Right lobe of liver (tissue), 6 donors: Measurements from ENCODE around the gene OSM. TPM values are rescaled to one million over a fixed set of nuclear protein-coding genes. Genes with fewer than 3 reads are reported as not detected.

Source experiments
- ATAC-seq, 4 donors: fragments of 200-7000 bp; cut with Tn5 transposase; one replicate each; pipeline ENCODE4 v1.9.1; 2020; ENCODE audit warnings: mild to moderate bottlenecking in 4 of 4, moderate library complexity in 4 of 4
- DNase-seq, 3 donors: peaks; one replicate each; pipeline ENCODE4 v3.0.0-alpha.2; 2020
- H3K27ac ChIP-seq, 3 donors: fragments of 200-600 bp; one replicate each; pipeline ENCODE4 v1.8.0; 2022
- H3K27me3 ChIP-seq, 2 donors: fragments of 200-600 bp; one replicate each; pipeline ENCODE4 v1.8.0; 2022
- H3K36me3 ChIP-seq, 4 donors: fragments of 200-600 bp; sonication (generic) in 1 of 4; one replicate each; pipeline versions ENCODE4 v1.5.1 to v1.8.0; 2017 to 2022; ENCODE audit warnings: control low read depth in 1 of 4
- H3K4me1 ChIP-seq, 4 donors: fragments of 200-600 bp; sonication (generic) in 1 of 4; one replicate each; pipeline versions ENCODE4 v1.5.1 to v1.8.0; 2017 to 2022; ENCODE audit warnings: control low read depth in 1 of 4
- H3K4me3 ChIP-seq, 3 donors: fragments of 200-600 bp; one replicate each; pipeline ENCODE4 v1.8.0; 2022
- H3K9me3 ChIP-seq, 4 donors: fragments of 200-600 bp; sonication (generic) in 1 of 4; one replicate each; pipeline versions ENCODE4 v1.5.1 to v1.8.0; 2017 to 2022; ENCODE audit warnings: control low read depth in 1 of 4
- POLR2A ChIP-seq: fragments of 450-650 bp; IDR thresholded peaks from one replicate; pipeline ENCODE4 v1.6.1; 2017; ENCODE audit warnings: antibody characterized with exemption, mild to moderate bottlenecking
- WGBS: methylation state at CpG from one replicate; pipeline ENCODE4 v1.1.6; 2018; ENCODE audit warnings: low coverage, low lambda C conversion rate; ENCODE audit not compliant: insufficient coverage; ENCODE audit errors: missing lambda C conversion rate; 5-methylcytosine and 5-hydroxymethylcytosine counted together
- intact Hi-C, 2 donors: fragments of 100-400 bp; cut with DNase I; formaldehyde crosslinking; loops; one replicate each; pipeline versions ENCODE4 v1.11.2 to v1.14.1; 2022
- long read RNA-seq: library from polyadenylated mRNA; unstranded; transcript quantifications from one replicate; pipeline ENCODE4 v2.0.0, GENCODE V29; 2019
- total RNA-seq, 6 experiments: library from RNA; depleted of rRNA in 2 of 6; stranded (reverse); fragments of >200 nt in 2 of 6; fragmentation: NEBNext Ultra II Directional in 3 of 6; extraction: Animal tissue kit (Norgen Biotek cat#: 25700) in 3 of 6; gene quantifications; one replicate each; pipeline versions ENCODE4 v1.1.0 to v1.2.4, GENCODE V29; 2016 to 2023
- TF ChIP-seq, protein P1 (sequence below), 4 donors: fragments of 200-600 bp in 3 of 4; fragments of 450-650 bp in 1 of 4; IDR thresholded peaks; one replicate each; pipeline versions ENCODE4 v1.5.1 to v1.8.0; 2016 to 2022; ENCODE audit warnings: antibody characterized with exemption in 4 of 4, mild to moderate bottlenecking in 2 of 4
- donor health status: DM: no; HTN: yes; CAD: no.
- donor health status: DM: no; HTN: no; CAD: no.
- donor health status: DM: no; HTN: no; CAD: no.
- donor health status: DM: no; HTN: yes; CAD: no.
- donor health status: DM: no; HTN: yes; CAD: no.

OSM gene
- total RNA-seq: under 1 TPM in 4 of 6 experiments, not detected in 2; 0.10 to 0.75 (median 0.19) TPM
- long read RNA-seq: 0 reads

DNA sequence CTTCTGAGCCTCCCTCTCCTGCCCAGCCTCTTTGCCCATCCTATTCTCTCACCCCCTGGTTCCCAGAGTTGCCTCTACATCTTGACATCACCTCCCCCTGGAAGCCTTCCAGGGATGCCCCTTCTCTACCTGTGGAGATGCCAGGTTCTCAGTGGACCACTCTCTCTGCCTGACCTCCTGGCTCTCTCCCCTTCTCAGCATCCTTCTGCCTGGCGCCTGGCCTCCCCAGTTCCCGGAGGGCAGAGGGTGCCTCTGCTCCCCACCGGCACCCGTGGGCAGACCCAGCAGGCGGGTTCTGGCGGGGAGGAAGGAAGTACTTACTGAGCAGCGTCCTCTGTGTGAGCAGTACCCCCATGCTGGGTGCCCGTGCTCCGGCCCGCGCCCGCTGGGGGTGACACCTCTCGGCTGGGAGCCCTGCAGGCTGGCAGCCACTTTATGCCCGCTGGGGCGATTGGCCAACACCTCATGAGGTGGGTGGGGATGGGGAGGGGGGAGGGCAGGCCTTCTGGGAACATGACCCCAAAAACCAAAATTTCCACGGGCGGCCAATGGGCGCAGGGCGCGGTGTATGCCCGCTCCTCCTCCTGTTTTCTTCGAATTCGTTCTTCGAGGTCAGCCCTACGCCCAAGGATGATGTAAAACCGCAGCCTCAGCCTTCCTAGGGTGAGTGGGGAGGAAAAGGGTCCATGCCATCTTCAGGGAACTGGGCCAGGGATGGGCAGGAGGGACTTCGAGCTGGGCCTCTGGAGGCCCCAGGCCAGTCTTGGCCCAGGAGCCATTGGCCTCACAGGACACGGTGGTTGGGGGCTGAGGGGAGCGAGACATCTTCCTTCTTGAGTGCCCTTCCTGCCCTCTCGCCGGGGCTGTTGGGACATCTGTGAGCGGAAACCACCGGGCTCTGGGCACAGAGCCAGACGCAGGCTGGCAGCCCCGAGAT is at the start of gene OSM:
Gene OSM, minus strand, starts transcription at position 407 of the 937 bp plus-strand sequence. Its CDS starts 52 bp downstream, at position 355.
- TF ChIP-seq POLR2A: no peak
- TF ChIP-seq, protein P1, sequence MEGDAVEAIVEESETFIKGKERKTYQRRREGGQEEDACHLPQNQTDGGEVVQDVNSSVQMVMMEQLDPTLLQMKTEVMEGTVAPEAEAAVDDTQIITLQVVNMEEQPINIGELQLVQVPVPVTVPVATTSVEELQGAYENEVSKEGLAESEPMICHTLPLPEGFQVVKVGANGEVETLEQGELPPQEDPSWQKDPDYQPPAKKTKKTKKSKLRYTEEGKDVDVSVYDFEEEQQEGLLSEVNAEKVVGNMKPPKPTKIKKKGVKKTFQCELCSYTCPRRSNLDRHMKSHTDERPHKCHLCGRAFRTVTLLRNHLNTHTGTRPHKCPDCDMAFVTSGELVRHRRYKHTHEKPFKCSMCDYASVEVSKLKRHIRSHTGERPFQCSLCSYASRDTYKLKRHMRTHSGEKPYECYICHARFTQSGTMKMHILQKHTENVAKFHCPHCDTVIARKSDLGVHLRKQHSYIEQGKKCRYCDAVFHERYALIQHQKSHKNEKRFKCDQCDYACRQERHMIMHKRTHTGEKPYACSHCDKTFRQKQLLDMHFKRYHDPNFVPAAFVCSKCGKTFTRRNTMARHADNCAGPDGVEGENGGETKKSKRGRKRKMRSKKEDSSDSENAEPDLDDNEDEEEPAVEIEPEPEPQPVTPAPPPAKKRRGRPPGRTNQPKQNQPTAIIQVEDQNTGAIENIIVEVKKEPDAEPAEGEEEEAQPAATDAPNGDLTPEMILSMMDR (IDR thresholded peaks at IDR 0.05): no peak
- no peaks in the 10 kb centered on the region for H3K4me1 ChIP-seq
- 53% methylated on average over 6 of the region's 35 CpGs for WGBS
- no peaks in the 10 kb centered on the region for H3K27me3 ChIP-seq
- H3K27ac ChIP-seq: peak within 1 kb of the TSS; percentile 44 to 65 (median 59)
- intact Hi-C loops: loop anchor here (5.0 to 10.0 kb wide), 2 partner anchors 116 to 118 kb away; partner anchors contain the start of gene RNF215 (in 1 of the 2)
- DNase-seq: peak; percentile 73 to 83 (median 74)
- H3K9me3 ChIP-seq: no peaks in the 10 kb centered on the region
- no peaks in the 10 kb centered on the region for H3K36me3 ChIP-seq
- ATAC-seq: peak; percentile 13 to 25 (median 18)
- peak within 1 kb of the TSS; percentile 21 to 37 (median 27) for H3K4me3 ChIP-seq

DNA sequence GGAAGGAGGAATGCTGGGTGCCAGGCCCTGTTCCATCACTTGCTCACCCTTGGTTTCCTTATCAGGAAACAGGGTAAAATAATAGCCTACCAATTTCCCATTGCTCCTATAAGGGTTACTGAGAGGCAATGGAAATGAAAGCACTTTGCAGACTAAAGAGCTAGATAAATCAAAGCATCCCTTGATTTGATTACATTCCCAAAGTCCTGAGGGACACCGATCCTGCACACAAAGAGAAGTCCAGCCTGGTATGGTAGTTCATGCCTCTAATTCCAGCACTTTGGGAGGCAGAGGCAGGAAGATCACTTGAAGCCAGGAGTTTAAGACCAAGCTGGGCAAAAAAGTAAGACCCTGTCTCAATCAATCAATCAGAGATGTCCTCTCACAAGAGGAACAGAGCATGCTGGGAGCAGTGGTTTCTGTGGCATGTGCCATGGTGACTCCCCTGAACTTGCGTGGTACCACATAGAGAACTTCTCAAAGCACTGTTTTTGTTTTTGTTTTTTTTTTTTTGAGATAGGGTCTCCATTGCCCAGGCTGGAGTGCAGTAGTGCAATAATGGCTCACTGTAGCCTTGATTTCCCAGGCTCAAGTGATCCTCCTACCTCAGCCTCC is 49.4 kb upstream of the OSM start:
- intact Hi-C loops: no loop called here
- 61% methylated on average over 2 of the region's 2 CpGs for WGBS
- Histone ChIP-seq H3K36me3 (no peaks in the 10 kb centered on the region), H3K27ac (peak overlapping the region; percentile 44 to 94 (median 91)), H3K4me3 (no peak overlapping the region), H3K4me1 (peaks cover 0 to 76% (median 25%) of the 10 kb centered on the region in 4 donors), H3K27me3 (no peaks in the 10 kb centered on the region), H3K9me3 (no peaks in the 10 kb centered on the region)
- TF ChIP-seq POLR2A: no peak
- TF ChIP-seq, protein P1 (IDR thresholded peaks at IDR 0.05): no peak
- ATAC-seq: no peak
- DNase-seq: no peak

DNA sequence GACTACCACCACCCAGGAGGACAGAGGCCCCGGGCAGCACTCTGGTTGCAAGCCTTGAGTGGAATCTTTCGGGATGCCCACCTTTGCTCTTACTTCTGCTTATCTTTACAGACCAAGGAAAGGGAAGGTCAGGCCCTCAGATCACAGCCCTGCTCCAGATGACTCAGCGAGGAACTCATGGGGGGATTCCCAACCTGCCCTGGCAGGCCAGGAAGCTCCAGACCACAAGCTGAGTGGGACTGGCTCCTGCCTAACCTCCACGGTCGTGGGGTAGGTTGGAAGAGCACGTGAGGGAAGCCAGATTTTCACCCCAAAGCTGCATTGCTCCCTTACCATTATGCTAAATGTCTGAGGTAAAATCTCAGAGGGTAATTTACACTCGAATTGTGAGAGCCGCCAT is 48.3 kb upstream of the OSM start:
- no peak for DNase-seq
- intact Hi-C loops: no loop called here
- ATAC-seq: no peak
- no peak overlapping the region for H3K27ac ChIP-seq
- H3K36me3 ChIP-seq: no peaks in the 10 kb centered on the region
- H3K27me3 ChIP-seq: no peaks in the 10 kb centered on the region
- TF ChIP-seq, protein P1 (IDR thresholded peaks at IDR 0.05): no peak
- no peak for TF ChIP-seq POLR2A
- no peaks in the 10 kb centered on the region for H3K9me3 ChIP-seq
- no peak overlapping the region for H3K4me3 ChIP-seq
- WGBS: 51% methylated on average over 3 of the region's 8 CpGs
- H3K4me1 ChIP-seq: peaks cover 2 to 76% (median 31%) of the 10 kb centered on the region in 4 donors

DNA sequence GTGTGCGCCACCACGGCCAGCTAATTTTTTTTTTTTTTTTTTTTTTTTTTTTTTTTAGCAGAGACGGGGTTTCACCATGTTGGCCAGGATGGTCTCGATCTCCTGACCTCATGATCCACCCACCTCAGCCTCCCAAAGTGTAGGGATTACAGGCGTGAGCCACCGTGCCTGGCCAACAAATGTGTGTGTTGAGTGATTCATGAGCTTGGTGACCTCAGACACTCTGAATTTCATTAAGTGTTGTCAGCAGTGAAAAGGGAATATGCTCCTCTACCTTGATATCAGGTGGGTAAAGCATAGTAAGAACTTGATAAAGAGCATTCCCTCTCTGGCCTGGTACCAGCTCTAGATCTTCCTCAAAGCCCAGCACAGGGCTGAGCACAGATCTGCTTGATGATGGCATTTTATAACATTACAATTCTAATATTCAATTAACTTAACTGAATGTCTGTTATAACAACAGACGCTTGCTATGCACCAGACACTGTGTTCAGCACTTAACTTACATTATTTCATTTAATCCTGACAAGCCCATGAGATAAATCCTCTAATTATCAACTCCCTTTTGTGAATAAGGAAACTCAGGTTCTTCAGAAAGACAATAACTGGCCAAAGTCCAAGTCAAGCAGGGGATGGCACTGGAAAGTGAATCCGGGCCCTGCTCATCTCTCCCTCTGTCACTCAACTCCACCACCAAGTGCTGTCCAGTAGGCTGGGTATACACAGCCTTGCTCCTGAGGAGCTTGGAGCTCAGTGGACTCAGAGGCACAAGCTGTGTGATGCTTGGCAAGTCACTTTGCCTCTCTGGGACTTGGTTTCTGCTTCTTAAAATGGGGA is 47.1 kb upstream of the OSM start:
- WGBS: 49% methylated on average over 4 of the region's 8 CpGs
- Histone ChIP-seq H3K27me3 (no peaks in the 10 kb centered on the region), H3K4me1 (peaks cover 2 to 76% (median 32%) of the 10 kb centered on the region in 4 donors), H3K27ac (no peak overlapping the region), H3K9me3 (no peaks in the 10 kb centered on the region), H3K4me3 (no peak overlapping the region), H3K36me3 (no peaks in the 10 kb centered on the region)
- ATAC-seq (no peak), DNase-seq (no peak)
- intact Hi-C loops: no loop called here
- TF ChIP-seq, protein P1 (IDR thresholded peaks at IDR 0.05): no peak
- TF ChIP-seq POLR2A: no peak
